KOPT-K1 (cell line): ENCODE measurements around the gene PRR5L.

Experiments used
- H3K27ac ChIP-seq: fragments of 200-600 bp; sonication (generic); 2 replicates; pipeline ENCODE4 v1.5.1; 2016; ENCODE audit warnings: antibody characterized with exemption, mild to moderate bottlenecking, low read depth, low read length; ENCODE audit not compliant: poor library complexity, severe bottlenecking
- H3K36me3 ChIP-seq: fragments of 200-600 bp; sonication (generic); 2 replicates; pipeline ENCODE4 v1.5.1; 2017; ENCODE audit warnings: antibody characterized with exemption, mild to moderate bottlenecking, low read length, moderate library complexity; ENCODE audit not compliant: insufficient read depth
- H3K9me3 ChIP-seq: fragments of 200-600 bp; sonication (generic); 2 replicates; pipeline ENCODE4 v1.5.1; 2017; ENCODE audit warnings: antibody characterized with exemption, low read length, mild to moderate bottlenecking; ENCODE audit not compliant: insufficient read depth, poor library complexity, severe bottlenecking

Gene PRR5L

DNA sequence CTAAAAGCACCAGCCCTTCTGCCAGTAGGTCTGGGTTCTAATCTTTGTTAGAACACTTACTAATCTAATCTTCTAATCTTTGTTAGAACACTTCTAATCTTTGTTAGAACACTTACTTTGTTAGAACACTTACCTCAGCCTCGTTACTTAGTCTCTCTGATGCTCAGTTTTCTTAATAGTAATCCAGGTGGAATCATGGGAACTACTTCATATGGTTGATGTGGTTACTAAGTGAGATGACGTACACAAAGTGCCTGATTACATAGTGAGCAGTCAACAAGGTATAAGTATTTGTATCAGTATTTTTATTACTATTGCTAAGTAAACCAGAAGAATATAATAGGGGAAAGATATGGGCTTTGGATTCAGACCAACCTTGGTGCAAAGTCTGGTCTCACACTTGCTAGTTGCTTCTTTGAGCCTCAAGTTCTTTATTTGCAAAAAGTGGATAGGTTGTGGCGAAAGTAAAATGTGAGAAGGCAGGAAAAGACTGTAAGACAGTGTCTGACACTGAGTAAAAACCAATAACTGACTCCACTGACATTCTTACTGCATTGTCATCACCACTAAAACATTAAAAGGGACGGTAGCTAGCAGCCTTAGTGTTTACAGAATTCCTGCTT, 130.2 kb downstream of the PRR5L start:
- Histone ChIP-seq H3K9me3 (no peaks in the 10 kb centered on the region), H3K27ac (no peak overlapping the region), H3K36me3 (no peaks in the 10 kb centered on the region)

DNA sequence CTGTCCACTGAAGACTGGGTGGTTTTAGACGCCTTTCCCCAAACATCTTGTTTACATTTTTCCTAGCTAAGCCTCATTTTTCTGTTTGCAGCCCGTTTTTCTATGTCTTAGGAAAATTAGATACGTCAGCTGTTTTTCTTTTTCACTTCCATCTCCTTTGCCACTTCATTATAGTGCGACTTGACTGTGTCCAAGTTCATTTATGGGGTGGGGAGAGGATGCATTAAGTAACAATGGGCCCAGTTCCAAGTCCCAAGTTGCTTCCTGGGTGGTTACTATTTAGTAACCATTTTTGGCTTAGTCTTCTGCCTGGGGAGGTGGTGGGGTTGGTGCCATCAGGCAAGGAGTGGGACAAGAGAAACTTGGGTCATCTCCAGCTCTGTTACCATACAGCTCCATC, 131.0 kb downstream of the PRR5L start:
- Histone ChIP-seq H3K9me3 (no peaks in the 10 kb centered on the region), H3K36me3 (no peaks in the 10 kb centered on the region), H3K27ac (no peak overlapping the region)

DNA sequence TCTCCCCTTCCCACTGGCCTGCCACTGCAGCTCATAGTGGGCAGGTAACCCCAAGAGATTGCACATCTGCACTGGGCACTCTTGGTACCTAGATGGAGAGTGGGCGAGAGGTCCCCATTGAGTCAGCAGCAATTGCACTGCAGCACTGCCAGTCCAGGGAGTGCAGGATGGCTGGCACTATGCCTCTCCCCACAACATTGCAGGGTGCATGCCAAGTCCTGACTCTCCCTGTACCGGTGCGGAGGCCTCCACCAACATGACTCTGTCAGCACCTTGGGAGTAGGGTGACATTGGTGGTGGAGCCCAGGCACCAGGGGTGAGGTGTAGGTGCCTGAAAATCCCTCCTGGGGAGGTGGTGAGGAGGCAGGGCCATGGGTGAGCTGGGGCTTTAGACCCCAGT, 131.8 kb downstream of the PRR5L start:
- Histone ChIP-seq H3K9me3 (no peaks in the 10 kb centered on the region), H3K27ac (no peak overlapping the region), H3K36me3 (no peaks in the 10 kb centered on the region)

DNA sequence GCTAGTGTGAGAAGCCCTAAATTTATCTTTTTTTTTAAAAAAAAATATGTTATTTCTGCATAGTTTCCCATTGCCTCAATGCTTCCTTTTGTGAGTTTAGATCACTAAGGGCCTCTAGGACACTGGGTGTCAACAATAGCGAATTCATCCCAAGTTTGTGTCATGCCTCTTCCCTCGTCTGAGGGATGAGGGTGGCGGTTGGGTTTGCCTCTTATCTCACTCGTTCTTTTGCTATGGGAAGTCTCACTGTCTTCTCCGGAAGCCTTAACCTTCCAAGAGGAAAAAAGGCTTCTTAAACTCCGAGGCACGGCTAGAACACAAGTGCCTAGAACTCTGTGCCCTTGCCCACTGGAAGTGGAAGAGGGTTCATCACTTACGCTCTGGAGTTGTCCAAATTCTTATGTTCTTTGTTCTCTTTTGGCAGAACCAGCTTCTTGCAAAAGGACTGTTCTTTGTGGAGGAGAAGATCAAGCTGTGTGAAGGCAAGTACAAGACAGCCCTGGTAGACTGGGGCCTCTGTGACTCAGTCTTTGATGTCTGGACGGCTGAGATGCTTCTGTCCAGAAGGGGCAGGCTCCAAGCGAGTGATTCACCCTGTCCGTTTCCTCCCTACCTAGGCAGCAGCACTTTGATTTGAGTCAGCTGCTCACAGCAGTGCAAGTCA, 135.5 kb downstream of the PRR5L start:
- H3K36me3 ChIP-seq, result no peaks in the 10 kb centered on the region
- H3K27ac ChIP-seq, result no peak overlapping the region

DNA sequence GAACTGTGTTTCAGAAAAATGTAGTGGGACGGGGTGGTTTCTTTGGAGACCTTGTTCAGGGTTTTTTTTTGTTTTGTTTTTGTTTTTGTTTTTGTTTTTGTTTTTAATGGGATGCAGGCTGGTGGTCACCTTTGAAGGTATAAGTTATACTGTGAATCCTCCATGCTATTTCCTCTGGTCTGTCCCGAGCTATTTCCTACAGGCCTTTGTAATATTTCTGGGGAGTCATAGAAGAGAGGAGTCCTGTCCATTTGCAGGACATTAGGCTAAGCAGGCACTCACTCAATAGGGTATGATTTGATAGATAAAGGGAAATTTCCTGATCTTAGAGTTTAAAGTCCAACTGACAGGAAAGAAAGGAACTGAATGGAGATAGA, 136.0 kb downstream of the PRR5L start:
- Histone ChIP-seq H3K36me3 (no peaks in the 10 kb centered on the region), H3K9me3 (no peaks in the 10 kb centered on the region), H3K27ac (no peak overlapping the region)

More for the DNA sequence above, 135.5 kb downstream of the PRR5L start:
- H3K9me3 ChIP-seq, result no peaks in the 10 kb centered on the region

DNA sequence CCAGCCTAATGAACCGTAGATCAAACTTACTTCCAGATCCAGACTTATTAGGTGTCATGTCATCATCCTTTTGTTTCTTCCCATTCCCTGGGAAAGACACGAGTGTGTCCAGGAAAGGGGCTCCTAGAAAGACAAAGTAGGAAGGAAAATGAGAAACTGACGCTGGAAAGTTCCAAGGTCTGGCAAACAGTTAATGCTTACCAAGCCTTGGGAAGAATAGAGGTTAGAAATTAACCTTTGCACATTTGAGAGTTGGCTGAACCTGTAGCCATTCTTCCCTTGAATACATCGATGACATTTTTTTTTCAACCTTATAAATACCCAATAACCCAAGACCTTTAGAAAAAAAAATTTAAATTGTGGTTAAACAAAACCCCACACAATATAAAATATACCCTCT, 136.7 kb downstream of the PRR5L start:
- H3K27ac ChIP-seq, result no peak overlapping the region
- H3K9me3 ChIP-seq, result no peaks in the 10 kb centered on the region
- no peaks in the 10 kb centered on the region for H3K36me3 ChIP-seq

DNA sequence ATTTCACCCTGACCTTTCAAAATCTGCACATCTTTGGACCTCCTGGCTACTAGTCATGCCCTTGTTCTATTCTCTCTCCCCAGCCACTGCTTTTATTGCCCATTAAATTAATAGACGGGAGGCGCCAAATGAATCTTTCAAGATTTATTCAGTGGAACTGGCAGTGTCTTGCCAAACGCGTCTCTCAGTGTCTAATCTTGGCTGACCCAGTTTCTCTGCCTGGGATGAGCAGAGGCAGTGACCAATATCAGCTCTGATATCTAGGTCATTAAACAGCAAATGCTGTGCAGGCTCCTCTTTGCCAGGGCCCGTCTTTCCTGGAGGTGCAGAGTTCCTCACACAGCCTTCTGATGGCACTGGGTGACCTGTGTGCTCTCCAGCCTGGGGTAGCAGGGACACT, 140.0 kb downstream of the PRR5L start:
- Histone ChIP-seq H3K9me3 (no peaks in the 10 kb centered on the region), H3K36me3 (no peaks in the 10 kb centered on the region)

DNA sequence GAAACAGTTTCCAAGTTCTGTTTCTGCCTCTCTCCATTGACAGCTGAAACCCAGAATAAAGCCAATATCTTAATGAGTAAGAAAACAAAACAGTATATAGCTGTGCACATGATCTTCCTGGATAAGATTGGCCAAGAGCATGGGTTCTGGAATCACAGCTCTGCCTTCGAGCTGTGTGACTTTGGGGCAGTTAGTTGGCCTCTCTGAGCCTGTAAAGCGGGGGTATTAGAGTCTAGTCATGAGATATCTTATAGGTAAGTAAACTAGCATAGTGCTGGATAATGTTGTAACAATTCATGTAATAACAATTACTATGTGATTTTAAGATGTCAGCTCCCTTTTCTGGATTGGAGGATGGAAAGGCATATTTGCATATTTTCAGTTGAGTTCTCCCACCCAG, 140.5 kb downstream of the PRR5L start:
- Histone ChIP-seq H3K27ac (no peak overlapping the region), H3K9me3 (peaks cover 3% of the 10 kb centered on the region), H3K36me3 (no peaks in the 10 kb centered on the region)

More for the DNA sequence above, 140.0 kb downstream of the PRR5L start:
- no peak overlapping the region for H3K27ac ChIP-seq

DNA sequence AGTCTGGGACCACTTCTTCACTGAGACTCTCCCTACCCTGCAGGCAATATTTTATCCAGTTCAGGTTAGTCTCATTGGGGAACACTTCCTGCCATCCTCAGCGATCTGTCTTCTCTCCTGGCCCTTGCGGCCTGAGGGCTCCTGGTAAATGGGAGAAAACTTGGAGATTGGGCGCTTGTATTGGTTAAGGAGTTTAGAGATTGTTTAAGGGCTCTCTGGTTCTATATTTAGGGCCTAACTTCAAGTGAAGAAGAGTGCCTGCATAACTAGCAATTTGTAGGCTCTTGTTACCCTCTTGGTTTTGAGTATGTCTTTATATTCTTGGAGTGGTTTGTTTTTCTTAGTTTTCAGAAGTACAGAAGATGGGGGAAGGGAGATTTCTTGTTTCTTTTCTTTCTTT, 141.3 kb downstream of the PRR5L start:
- no peak overlapping the region for H3K27ac ChIP-seq
- no peaks in the 10 kb centered on the region for H3K36me3 ChIP-seq
- peaks cover 8% of the 10 kb centered on the region for H3K9me3 ChIP-seq

DNA sequence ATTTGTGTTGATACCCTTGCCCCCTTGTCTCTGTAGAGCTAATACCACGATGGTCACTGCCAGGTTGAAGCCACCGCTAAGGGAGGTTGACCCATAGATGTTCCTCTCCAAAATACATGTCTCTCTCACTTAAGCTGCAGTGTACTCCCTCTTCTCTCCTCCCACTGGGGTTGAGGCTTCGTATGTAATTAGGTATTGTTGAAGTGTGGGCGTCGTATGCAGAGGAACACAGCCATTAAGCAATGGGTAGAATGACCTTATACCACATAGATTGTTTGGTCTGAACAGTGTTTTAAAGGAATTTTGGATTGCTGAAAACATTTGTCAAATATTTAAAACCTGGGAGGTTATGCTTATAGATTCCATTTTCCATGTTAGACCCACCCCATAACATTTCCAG, 142.0 kb downstream of the PRR5L start:
- Histone ChIP-seq H3K36me3 (no peaks in the 10 kb centered on the region), H3K27ac (no peak overlapping the region), H3K9me3 (peaks cover 8% of the 10 kb centered on the region)

DNA sequence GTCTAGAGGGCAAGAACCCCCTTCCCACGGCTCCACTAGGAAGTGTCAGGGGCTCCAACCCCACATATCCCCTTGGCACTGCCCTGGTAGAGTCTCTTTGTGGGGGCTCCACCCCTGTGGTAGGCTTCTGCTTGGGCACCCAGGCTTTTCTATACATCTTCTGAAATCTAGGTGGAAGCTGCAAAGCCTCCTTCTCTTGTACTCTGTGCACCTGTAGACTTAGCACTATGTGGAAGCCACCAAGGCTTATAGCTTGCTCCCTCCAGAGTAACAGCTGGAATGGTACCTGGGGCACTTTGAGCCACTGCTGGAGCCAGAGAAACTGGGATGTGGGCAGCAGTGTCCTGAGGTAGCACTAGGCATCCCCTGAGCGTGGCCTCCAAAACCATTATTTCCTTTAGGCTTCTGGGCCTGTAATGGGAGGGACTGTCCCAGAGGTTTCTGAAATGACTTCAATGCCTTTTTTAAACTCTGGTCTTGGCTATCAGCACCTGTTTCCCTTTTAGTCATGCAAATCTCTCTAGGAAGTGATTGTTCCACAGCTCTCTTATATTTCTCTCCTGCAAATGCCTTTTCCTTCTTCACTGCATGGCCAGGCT, 145.6 kb downstream of the PRR5L start:
- no peaks in the 10 kb centered on the region for H3K36me3 ChIP-seq
- no peak overlapping the region for H3K27ac ChIP-seq
- peaks cover 8% of the 10 kb centered on the region for H3K9me3 ChIP-seq

DNA sequence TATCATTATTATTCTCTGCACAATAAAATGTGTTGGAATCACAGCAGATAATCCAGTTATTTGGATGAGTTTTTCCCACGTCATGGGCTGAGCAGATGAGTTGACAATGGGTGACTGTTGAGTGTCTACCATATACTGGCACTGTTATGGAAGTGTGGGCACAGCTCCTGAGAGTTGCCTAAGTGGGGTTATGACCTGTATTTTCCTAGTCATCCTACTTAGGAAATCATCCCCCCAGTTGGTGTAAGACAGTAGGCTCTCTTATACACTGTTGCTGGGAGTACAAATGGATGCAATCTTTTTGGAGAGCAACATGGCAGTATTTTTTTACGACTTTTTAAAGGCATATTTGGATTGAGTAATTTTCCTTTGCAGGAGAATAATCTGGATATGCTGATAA, 147.6 kb downstream of the PRR5L start:
- H3K27ac ChIP-seq, result no peak overlapping the region
- H3K36me3 ChIP-seq, result no peaks in the 10 kb centered on the region
- H3K9me3 ChIP-seq, result peaks cover 8% of the 10 kb centered on the region

DNA sequence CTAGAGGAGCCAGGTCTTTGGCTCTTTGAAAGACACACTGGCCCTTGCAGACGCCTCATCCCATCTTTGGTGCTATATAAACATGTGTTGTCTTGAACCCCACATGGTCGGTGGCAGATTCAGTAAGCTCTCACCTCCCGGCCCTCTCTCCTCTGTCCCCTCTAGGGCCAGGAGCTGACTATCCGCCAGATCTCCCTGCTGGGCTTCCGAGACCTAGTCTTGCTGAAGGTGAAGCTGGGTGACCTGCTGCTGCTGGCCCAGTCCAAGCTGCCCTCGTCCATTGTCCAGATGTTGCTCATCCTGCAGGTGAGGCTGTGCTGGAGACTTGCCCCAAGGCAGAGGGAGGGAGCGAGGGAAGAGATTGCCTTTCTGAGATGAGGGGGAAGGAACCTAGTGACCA, 150.0 kb downstream of the PRR5L start:
- Histone ChIP-seq H3K9me3 (peaks cover 8% of the 10 kb centered on the region), H3K36me3 (no peaks in the 10 kb centered on the region), H3K27ac (no peak overlapping the region)

DNA sequence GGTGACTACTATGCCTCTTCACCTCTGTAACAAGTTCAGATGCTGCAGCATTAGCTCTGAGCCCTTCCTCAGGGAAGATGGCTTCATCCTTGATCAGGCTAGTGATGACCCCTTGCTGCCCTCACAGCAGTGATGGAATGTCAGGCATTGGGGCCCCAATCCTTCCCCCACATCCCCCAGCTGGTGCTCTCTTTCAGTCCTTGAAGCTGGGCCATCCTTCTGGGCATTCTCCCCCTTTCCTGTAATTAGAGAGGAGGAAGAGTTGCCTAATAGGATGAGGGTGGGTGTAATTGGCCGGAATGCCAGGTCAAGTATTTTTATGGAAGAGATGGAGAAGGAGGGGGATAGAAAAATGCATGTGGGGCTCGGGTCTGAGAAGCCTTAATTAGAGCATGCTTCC, 151.4 kb downstream of the PRR5L start:
- no peak overlapping the region for H3K27ac ChIP-seq
- no peaks in the 10 kb centered on the region for H3K36me3 ChIP-seq
- no peaks in the 10 kb centered on the region for H3K9me3 ChIP-seq

DNA sequence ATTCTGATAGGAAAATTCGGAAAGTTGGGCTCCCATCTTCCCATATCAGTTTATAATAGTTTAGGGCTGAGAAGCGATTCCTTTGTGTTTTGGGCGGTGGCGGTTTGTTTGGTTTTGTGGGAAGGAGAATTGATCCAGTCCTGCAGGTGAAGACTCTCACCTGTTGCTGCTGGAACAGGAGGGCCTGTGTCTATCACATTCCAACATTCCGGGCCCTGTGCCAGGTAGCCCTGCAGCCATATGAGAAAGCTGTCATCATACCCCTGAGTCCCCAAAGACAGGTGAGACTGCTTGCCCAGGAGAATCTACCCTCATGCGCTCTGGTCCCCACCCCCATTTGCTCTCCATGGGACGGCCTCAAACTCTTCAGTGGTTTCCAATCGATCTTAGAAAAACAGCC, 151.9 kb downstream of the PRR5L start:
- H3K36me3 ChIP-seq, result no peaks in the 10 kb centered on the region
- no peak overlapping the region for H3K27ac ChIP-seq
- no peaks in the 10 kb centered on the region for H3K9me3 ChIP-seq

DNA sequence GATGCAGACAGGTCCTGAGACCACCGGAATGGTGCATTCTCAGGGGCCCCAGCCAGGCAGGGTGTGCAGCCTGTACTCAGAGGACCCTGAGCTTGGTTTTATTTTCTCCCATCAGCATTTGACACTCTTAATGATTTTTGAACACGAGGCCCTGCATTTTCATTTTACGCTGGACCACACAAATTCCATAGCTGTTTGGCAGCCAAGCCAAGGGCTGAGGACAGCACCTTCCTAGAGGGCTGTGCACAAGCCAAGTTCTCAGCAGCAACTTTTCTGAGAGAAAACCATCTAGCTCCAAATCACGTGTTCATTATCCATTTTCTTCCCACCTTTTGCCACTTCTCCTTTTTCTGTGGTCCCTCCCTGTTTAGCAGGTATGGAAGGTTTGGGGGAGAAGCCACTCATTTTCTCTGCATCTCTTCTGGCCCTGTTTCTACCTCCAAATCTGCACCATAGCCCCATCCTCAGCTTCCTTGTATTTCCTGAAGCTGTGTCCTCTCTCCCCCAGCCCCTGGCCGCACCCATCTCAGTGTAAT, 153.5 kb downstream of the PRR5L start:
- Histone ChIP-seq H3K9me3 (no peaks in the 10 kb centered on the region), H3K27ac (no peak overlapping the region), H3K36me3 (no peaks in the 10 kb centered on the region)
